NCI-H2196 treated with DMSO at 0.1 percent for 48 hours (cell line): Measurements from ENCODE around the gene SECTM1.

ENCODE experiments used
- DNase-seq: peaks from one replicate; lab custom pipeline; 2025; ENCODE audit not compliant: unreplicated experiment; lab: John Stamatoyannopoulos, UW

SECTM1 gene

GRCh38 chr17:82329683-82330321 is 3.8 kb downstream of the SECTM1 start:
- DNase-seq, result no peak

GRCh38 chr17:82328994-82329507 is 4.5 kb downstream of the SECTM1 start:
- no peak for DNase-seq

GRCh38 chr17:82328141-82328993 is 5.2 kb downstream of the SECTM1 start:
- DNase-seq, result no peak

GRCh38 chr17:82327757-82328140 is 5.8 kb downstream of the SECTM1 start:
- DNase-seq, result no peak

GRCh38 chr17:82327289-82327688 is 6.3 kb downstream of the SECTM1 start:
- no peak for DNase-seq

GRCh38 chr17:82325286-82326180 is 8.0 kb downstream of the SECTM1 start:
- DNase-seq, result no peak

- no peak for DNase-seq
These were observed 8.8 kb downstream of the SECTM1 start for GRCh38 chr17:82324566-82325285.

GRCh38 chr17:82323514-82324234 is 9.9 kb downstream of the SECTM1 start:
- DNase-seq, result no peak

GRCh38 chr17:82322526-82323453 is 10.8 kb downstream of the SECTM1 start:
- DNase-seq, result no peak

- no peak for DNase-seq
These were observed 11.6 kb downstream of the SECTM1 start for GRCh38 chr17:82321947-82322466.

- DNase-seq, result no peak
These were observed 12.3 kb downstream of the SECTM1 start for GRCh38 chr17:82320956-82321927.

- no peak for DNase-seq
These were observed 13.3 kb downstream of the SECTM1 start for GRCh38 chr17:82320140-82320840.

- DNase-seq, result no peak
These were observed 13.9 kb downstream of the SECTM1 start for GRCh38 chr17:82319619-82320062.

GRCh38 chr17:82318772-82319606 is 14.6 kb downstream of the SECTM1 start:
- no peak for DNase-seq

GRCh38 chr17:82318169-82318498 is 15.4 kb downstream of the SECTM1 start:
- no peak for DNase-seq
